HUES48 (cell line): ENCODE data around the gene FBXO28.
"Not testable (repeated sequence)": the region's sequence is repeated elsewhere in the genome, so short reads cannot be mapped to it uniquely, and the experiment has no call there.

ENCODE experiments used
- H3K27ac ChIP-seq: one replicate; pipeline ENCODE4 v1.7.0; 2013; ENCODE audit warnings: low read depth, low read length, inconsistent platforms
- H3K27me3 ChIP-seq: 2 replicates; pipeline ENCODE4 v1.6.1; 2013; ENCODE audit warnings: mild to moderate bottlenecking, low read length; ENCODE audit not compliant: control insufficient read depth, insufficient read depth
- H3K36me3 ChIP-seq: 2 replicates; pipeline ENCODE4 v1.6.1; 2013; ENCODE audit warnings: low read length; ENCODE audit not compliant: control insufficient read depth, insufficient read depth
- H3K4me1 ChIP-seq: 2 replicates; pipeline ENCODE4 v1.6.1; 2013; ENCODE audit warnings: mild to moderate bottlenecking, low read length; ENCODE audit not compliant: control insufficient read depth, insufficient read depth
- H3K4me3 ChIP-seq: 2 replicates; pipeline ENCODE4 v1.5.1; 2013; ENCODE audit warnings: mild to moderate bottlenecking, low read depth, low read length
- H3K9ac ChIP-seq: 2 replicates; pipeline ENCODE4 v1.6.1; 2013; ENCODE audit warnings: mild to moderate bottlenecking, low read depth, low read length, moderate library complexity
- H3K9me3 ChIP-seq: 2 replicates; pipeline ENCODE4 v1.6.1; 2013; ENCODE audit warnings: low read length; ENCODE audit not compliant: control insufficient read depth, insufficient read depth

The FBXO28 gene, protein sequence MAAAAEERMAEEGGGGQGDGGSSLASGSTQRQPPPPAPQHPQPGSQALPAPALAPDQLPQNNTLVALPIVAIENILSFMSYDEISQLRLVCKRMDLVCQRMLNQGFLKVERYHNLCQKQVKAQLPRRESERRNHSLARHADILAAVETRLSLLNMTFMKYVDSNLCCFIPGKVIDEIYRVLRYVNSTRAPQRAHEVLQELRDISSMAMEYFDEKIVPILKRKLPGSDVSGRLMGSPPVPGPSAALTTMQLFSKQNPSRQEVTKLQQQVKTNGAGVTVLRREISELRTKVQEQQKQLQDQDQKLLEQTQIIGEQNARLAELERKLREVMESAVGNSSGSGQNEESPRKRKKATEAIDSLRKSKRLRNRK

DNA sequence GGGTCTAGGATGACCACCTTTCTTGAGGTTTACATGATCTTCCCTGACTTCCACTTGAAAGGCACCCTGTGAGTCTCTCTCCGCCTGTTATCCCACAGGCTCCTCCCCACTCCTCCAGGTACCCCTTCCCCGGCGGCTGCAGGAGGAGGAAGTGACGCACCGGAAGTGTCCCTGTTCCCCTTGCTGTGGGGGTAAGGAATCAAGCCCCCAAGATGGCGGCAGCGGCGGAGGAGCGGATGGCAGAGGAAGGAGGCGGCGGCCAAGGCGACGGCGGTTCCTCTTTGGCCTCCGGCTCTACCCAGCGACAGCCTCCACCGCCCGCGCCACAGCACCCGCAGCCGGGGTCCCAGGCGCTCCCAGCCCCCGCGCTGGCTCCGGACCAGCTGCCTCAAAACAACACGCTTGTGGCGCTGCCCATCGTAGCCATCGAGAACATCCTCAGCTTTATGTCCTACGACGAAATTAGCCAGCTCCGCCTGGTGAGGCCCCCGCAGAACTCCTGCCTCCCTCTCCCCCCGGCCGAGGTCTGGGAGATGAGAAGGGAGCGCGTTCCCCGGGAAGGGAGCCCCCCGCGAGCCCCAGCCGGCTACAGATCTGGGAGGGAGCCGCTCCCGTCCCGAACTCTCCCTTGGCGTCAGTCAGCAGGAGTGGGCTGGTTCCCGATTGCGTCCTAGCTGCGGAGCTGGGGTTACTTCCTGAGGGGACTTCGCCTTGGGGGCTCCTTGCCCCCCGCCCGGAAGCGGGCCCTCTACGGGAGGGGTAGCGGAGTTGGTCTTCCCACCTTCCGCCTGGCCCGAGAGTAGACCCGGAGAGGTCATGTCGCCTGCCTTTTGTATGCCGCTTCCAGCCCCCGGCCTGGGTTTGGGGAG, at the start of gene FBXO28:
Gene FBXO28 (plus strand): TSS at position 194 of the 869 bp plus-strand sequence. CDS start 19 bp downstream, at position 213.
- Histone ChIP-seq H3K36me3 (peaks cover 8% of the 10 kb centered on the region), H3K9ac (peak within 1 kb of the TSS; percentile 96), H3K9me3 (no peaks in the 10 kb centered on the region), H3K4me3 (peak within 1 kb of the TSS; percentile 96), H3K27ac (peak within 1 kb of the TSS; percentile 95), H3K27me3 (no peaks in the 10 kb centered on the region), H3K4me1 (peaks cover 20% of the 10 kb centered on the region)

DNA sequence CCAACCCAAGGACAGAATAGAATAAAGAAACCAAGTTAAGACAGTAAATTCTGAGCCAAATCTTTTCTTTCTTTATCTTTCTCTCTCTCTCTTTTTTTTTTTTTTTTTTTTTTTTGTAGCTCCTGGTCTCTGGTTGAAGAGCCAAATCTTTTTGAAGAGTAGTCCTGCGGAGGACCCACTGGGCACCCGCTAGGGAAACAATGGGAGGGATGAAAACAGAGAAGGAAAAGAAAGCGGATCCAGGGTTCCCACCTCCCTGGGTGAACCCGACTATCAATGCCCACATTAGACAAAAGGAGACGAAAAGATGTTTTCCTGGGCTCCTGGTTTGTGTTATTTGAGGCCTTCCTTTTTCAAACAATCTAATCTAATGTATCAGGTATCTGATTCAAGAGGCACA, 49.8 kb upstream of the FBXO28 start:
- H3K4me1 ChIP-seq: peaks cover 11% of the 10 kb centered on the region
- H3K9me3 ChIP-seq: no peaks in the 10 kb centered on the region
- no peaks in the 10 kb centered on the region for H3K36me3 ChIP-seq
- no peak overlapping the region; the same call in 1 of the 2 replicates for H3K4me3 ChIP-seq
- peak overlapping the region; percentile 63 for H3K27ac ChIP-seq
- no peaks in the 10 kb centered on the region for H3K27me3 ChIP-seq
- no peak overlapping the region for H3K9ac ChIP-seq

DNA sequence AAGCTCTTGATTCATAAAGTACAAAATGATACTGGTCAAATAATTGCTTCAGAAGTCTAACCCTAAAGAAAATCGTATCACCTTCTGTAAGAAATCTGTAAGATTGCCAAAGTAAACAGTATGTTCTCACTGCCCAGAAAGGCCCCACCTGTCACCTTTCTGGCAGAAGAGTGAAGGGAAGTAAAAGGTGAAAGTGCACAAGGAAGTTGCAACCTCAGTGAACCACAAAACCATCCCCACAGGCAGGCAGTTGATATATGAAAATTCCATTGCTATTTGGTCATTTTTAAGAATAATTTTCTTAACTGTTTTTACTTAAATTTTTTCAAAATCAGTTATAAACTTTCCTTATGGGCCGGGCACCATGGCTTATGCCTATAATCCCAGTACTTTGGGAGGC, 48.5 kb upstream of the FBXO28 start:
- H3K36me3 ChIP-seq: no peaks in the 10 kb centered on the region
- no peaks in the 10 kb centered on the region for H3K27me3 ChIP-seq
- H3K4me1 ChIP-seq: peaks cover 11% of the 10 kb centered on the region
- no peak overlapping the region for H3K27ac ChIP-seq
- H3K9me3 ChIP-seq: no peaks in the 10 kb centered on the region
- no peak overlapping the region for H3K4me3 ChIP-seq
- no peak overlapping the region for H3K9ac ChIP-seq

DNA sequence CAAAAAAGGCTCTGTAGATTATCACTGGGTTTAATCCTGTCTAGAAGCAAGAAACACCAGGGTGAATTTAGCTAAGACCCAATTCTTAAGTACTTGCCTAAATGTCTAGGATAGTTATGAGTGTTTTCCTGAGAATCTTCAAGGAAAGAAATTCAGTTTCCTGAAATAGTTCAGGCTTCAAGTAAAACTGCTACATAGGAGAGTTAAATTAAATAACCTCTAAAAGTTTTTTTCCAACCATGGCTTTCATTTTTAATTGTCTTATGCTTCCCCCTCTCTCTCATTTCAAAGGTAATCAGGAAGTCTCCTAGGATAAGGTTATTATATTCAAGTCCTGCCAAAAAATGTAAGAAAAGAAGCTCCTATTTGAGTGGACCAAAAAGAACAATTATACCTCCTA, 46.7 kb upstream of the FBXO28 start:
- H3K36me3 ChIP-seq: no peaks in the 10 kb centered on the region
- H3K4me1 ChIP-seq: peaks cover 11% of the 10 kb centered on the region
- no peak overlapping the region for H3K27ac ChIP-seq

DNA sequence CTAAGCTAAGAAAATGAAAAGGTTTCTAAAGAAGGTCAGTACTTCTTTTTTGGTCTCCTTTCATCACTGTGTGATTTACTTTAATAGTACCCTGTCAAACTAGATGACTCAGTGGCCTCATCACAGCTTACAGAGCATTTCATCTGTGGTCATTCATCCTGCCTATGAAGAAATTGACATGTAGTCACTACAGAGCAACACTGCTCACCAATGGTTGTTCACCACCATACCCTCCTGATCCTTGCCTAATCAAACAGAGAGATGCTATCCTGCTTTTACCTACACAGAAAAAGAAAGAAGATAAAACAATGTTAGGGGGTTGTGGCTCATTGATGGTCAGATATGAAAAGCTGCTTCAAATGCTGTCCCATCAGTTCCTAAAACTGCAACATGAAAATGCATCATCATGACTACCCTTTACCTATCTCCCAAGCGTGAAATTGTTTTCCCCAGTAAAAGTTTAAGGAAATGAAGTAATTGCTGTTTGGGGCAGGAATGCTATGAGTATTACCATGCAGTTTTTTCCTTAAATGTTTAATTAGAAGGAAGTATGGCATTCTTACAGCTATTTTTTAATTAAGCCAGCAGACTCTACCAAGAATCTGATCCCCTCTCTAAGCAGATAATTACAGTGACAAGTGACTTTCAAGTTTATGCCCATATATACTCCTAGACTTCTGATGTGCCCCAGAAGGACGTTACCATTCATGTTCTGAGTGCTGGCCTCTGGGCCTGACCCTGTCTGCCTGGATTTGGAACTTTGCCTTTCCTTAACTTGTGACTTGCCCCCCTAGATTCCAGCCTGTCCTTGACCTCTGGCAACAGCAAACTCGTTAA, 46.1 kb upstream of the FBXO28 start:
- H3K27me3 ChIP-seq: no peaks in the 10 kb centered on the region
- H3K27ac ChIP-seq: no peak overlapping the region
- no peak overlapping the region for H3K9ac ChIP-seq
- peaks cover 11% of the 10 kb centered on the region for H3K4me1 ChIP-seq
- H3K4me3 ChIP-seq: no peak overlapping the region
- no peaks in the 10 kb centered on the region for H3K9me3 ChIP-seq
- H3K36me3 ChIP-seq: no peaks in the 10 kb centered on the region

More for the DNA sequence above, 46.7 kb upstream of the FBXO28 start:
- no peaks in the 10 kb centered on the region for H3K9me3 ChIP-seq
- H3K4me3 ChIP-seq: no peak overlapping the region
- no peak overlapping the region for H3K9ac ChIP-seq
- H3K27me3 ChIP-seq: no peaks in the 10 kb centered on the region

DNA sequence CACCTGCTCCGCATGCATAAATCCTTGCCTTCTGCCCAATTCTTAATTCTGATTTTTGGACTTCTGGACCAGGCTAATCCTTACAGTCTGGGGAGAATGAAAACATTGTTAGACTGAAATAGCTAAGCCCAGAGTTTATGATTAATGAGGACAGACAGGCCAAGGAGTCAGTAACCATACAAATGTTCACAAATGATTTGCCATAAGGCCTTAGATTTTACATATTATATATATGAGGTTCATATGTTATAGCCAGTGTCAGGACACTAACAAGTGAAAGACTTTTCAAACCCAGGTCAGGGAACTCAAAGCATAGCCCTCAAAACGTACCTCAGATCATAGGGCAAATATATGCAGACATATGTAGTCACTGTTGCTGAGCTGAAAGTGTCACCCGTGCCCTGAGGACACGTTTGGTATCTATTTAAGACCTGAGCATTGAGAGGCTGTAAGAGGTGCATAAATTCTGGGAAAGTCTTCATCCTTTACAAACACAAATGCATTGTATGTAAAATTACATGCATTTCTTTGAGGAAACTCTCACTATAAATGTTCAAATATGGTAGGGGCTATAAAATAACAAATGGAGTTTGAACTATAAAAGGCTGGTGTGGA, 45.3 kb upstream of the FBXO28 start:
- Histone ChIP-seq H3K4me3 (no peak overlapping the region), H3K9ac (no peak overlapping the region), H3K27ac (no peak overlapping the region), H3K9me3 (no peaks in the 10 kb centered on the region), H3K36me3 (no peaks in the 10 kb centered on the region), H3K27me3 (no peaks in the 10 kb centered on the region), H3K4me1 (peaks cover 9% of the 10 kb centered on the region)

DNA sequence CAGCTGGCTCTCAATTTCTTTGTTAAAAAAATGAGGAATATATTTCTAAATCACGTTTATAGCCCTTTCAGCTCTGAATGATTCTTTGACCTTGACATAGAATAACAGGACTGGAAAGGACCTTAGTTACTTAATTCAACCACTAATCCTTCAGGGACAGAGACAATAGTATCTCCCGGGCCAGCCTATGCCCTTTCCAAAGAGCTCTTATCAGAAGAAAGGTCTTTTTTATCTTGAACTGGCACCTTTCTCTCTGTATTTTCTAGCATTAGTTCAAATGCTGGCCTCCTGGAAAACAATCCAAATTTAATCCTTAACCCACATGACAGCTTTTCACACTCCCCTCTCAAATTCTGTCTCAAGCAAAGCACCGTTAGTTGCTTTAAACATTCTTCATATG, 44.8 kb upstream of the FBXO28 start:
- H3K27me3 ChIP-seq: no peaks in the 10 kb centered on the region
- H3K4me3 ChIP-seq: no peak overlapping the region
- no peak overlapping the region for H3K27ac ChIP-seq
- H3K36me3 ChIP-seq: no peaks in the 10 kb centered on the region
- no peaks in the 10 kb centered on the region for H3K9me3 ChIP-seq
- peaks cover 4% of the 10 kb centered on the region for H3K4me1 ChIP-seq
- no peak overlapping the region for H3K9ac ChIP-seq

DNA sequence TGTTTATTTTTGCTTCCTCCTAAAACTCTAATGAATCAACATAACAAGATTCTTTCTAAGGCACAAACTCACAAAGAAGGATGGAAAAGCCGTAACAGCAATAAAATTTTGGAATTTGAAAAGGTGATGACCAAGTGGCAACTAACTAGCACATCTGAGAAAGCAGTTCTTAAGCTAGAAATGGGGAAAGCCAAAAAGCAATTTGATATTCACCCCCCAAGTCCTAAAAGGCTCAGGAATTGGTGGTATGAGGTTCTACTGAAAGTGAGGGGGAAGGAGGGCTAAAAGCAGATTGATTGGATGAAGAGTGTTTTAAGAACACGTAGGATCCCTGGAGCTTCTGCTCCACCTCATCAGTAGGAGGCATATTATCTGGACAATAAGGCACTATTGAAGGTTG, 43.4 kb upstream of the FBXO28 start:
- Histone ChIP-seq H3K9me3 (no peaks in the 10 kb centered on the region), H3K4me3 (no peak overlapping the region), H3K9ac (no peak overlapping the region), H3K36me3 (no peaks in the 10 kb centered on the region), H3K4me1 (no peaks in the 10 kb centered on the region), H3K27me3 (no peaks in the 10 kb centered on the region), H3K27ac (no peak overlapping the region)

DNA sequence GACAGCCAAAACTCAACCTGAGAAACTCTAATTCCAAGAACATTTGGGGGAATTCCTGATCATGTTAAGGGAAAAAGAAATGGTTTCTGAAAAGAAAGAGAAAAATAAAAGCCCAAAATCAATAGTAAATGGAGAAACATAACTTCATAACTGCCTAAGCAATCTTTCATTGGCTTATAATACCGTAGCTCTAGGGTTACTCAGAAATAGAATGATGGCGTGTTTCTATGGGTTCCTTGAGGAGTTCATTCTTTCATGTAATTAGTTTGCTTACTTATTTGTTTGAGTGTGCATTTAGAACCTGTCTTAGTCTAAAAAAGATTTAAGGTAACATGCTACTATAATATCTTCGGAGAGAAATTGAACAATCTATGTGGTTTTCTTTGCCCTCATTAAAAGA, 37.5 kb upstream of the FBXO28 start:
- H3K36me3 ChIP-seq: no peaks in the 10 kb centered on the region
- H3K9me3 ChIP-seq: no peaks in the 10 kb centered on the region
- H3K4me1 ChIP-seq: peaks cover 7% of the 10 kb centered on the region; the same call in 1 of the 2 replicates

DNA sequence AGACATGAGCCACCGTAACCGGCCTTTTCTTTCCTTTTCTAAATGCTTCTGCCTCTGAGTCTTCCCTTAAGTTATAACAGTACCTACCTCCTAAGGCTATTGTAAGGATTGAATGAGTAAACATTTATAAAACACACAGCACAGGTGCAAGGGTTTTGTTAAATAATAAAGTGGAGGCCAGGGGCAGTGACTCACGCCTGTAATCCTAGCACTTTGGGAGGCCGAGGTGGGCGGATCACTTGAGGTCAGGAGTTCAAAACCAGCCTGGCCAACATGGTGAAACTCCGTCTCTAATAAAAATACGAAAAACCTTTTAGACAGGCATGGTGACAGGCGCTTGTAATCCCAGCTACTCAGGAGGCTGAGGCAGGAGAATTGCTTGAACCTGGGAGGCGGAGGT, 34.3 kb upstream of the FBXO28 start:
- not testable (repeated sequence) for H3K9ac ChIP-seq, H3K27me3 ChIP-seq, H3K4me3 ChIP-seq, H3K4me1 ChIP-seq, H3K9me3 ChIP-seq, H3K36me3 ChIP-seq, H3K27ac ChIP-seq

More for the DNA sequence above, 37.5 kb upstream of the FBXO28 start:
- Histone ChIP-seq H3K4me3 (no peak overlapping the region), H3K9ac (no peak overlapping the region), H3K27ac (no peak overlapping the region), H3K27me3 (no peaks in the 10 kb centered on the region)
